ENCODE results near the gene CPAMD8. TPM values are rescaled to one million over a fixed set of nuclear protein-coding genes. Genes with fewer than 3 reads are reported as not detected.

Gene CPAMD8
- total and polyA plus RNA-seq, 9 of the 15 experiments (the other 6 are each of a cell fraction or from before 2014, with no cell fraction given), result 0.20 to 2.1 (median 1.3) TPM

GRCh38 chr19:16955161-16955560 lies 71.4 kb downstream of the CPAMD8 start:
- Histone ChIP-seq H3K79me2 (ENCODE audit: control insufficient read depth, insufficient read depth, low read length) (no peaks in the 10 kb centered on the region), H3K36me3 (ENCODE audit: control insufficient read depth, insufficient read depth, low read length) (no peaks in the 10 kb centered on the region), H3K4me3 (no peak overlapping the region), H3K9me3 (replicated peaks; ENCODE audit: control insufficient read depth, insufficient read depth, low read depth, low read length) (no peaks in the 10 kb centered on the region), H4K20me1 (replicated peaks; ENCODE audit: control insufficient read depth, insufficient read depth, low read length) (no peaks in the 10 kb centered on the region), H3K27ac (ENCODE audit: extremely low read depth, low read depth, low read length) (no peak overlapping the region), H3K4me1 (replicated peaks in 1 of 2; ENCODE audit: control insufficient read depth in 2 of 2, insufficient read depth in 2 of 2, low read length in 2 of 2) (no peaks in the 10 kb centered on the region), H3K27me3 (ENCODE audit: control insufficient read depth in 2 of 2, insufficient read depth in 2 of 2, low read length in 2 of 2) (peaks cover 13 to 38% of the 10 kb centered on the region in 2 experiments; a peak in 4 of 5 replicates), H3K9ac (ENCODE audit: insufficient read depth in 1 of 2, low read depth in 2 of 2, low read length in 2 of 2) (no peak overlapping the region), H3K4me2 (ENCODE audit: insufficient read depth, low read length) (no peak overlapping the region), H3K9me1 (ENCODE audit: control insufficient read depth, insufficient read depth, low read length) (no peaks in the 10 kb centered on the region), H2AFZ (ENCODE audit: low read depth, low read length) (no peak overlapping the region)
- no TSS peak for BruUV-seq (replicated peaks)
- POLR2A ChIA-PET, result no interaction called here
- in situ Hi-C loops (cut with MboI) (no loop called here), intact Hi-C loops (cut with micrococcal nuclease) (no loop called here)
- 0% methylated on average over 3 of the region's 4 CpGs for WGBS (ENCODE audit: insufficient coverage, low coverage, missing lambda C conversion rate)
- DNase-seq (ENCODE audit: extremely low read depth in 1 of 4, low spot score in 3 of 4), result no peak
- CTCF ChIA-PET (ENCODE audit: low intra/inter-chr PET ratio), result no interaction called here
- TF ChIP-seq MAFG (tag; conservative IDR thresholded peaks at IDR 0.05) (no peak), SRSF7 (optimal IDR thresholded peaks at IDR 0.05; ENCODE audit: low read depth, low read length) (no peak), NR4A1 (CRISPR knock-in tag; IDR thresholded peaks at IDR 0.05) (no peak), NR4A1 (tag; IDR thresholded peaks at IDR 0.05) (no peak), ZNF589 (CRISPR knock-in tag; IDR thresholded peaks at IDR 0.05; ENCODE audit: low read depth) (no peak), THAP12 (CRISPR knock-in tag; IDR thresholded peaks at IDR 0.05) (no peak), ELF2 (CRISPR knock-in tag; IDR thresholded peaks at IDR 0.05) (no peak), FOXA3 (CRISPR knock-in tag; conservative IDR thresholded peaks at IDR 0.05 in 1 of 2, IDR thresholded peaks at IDR 0.05 in 1 of 2) (no peak), ZNF23 (CRISPR knock-in tag; IDR thresholded peaks at IDR 0.05) (no peak), BCL6 (CRISPR knock-in tag; IDR thresholded peaks at IDR 0.05) (no peak), CC2D1A (IDR thresholded peaks at IDR 0.05) (no peak)
- ATAC-seq, result no peak
- no peak for FAIRE-seq
